Peyer's patch (tissue), 4 donors: Measurements from ENCODE around the gene ARMH3. TPM values are rescaled to one million over a fixed set of nuclear protein-coding genes. Genes with fewer than 3 reads are reported as not detected.

ENCODE experiments used
- DNase-seq, 3 donors: peaks; one replicate each; pipeline ENCODE4 v3.0.0-alpha.2; 2017 to 2019
- H3K27ac ChIP-seq, 4 donors: fragments of 200-600 bp; sonication (generic); one replicate each; pipeline ENCODE4 v1.5.1; 2016 to 2019
- H3K27me3 ChIP-seq, 2 donors: fragments of 200-600 bp; sonication (generic); one replicate each; pipeline ENCODE4 v1.5.1; 2019
- H3K36me3 ChIP-seq, 3 donors: fragments of 200-600 bp; sonication (generic); one replicate each; pipeline ENCODE4 v1.5.1; 2016 to 2019
- H3K4me1 ChIP-seq, 4 donors: fragments of 200-600 bp; sonication (generic); one replicate each; pipeline ENCODE4 v1.5.1; 2016 to 2019
- H3K4me3 ChIP-seq, 4 donors: fragments of 200-600 bp; sonication (generic); 1 replicate in 3 of 4; 2 replicates in 1 of 4; pipeline ENCODE4 v1.5.1; 2016 to 2019; ENCODE audit warnings: mild to moderate bottlenecking in 1 of 4
- H3K9me3 ChIP-seq, 4 donors: fragments of 200-600 bp; sonication (generic); one replicate each; pipeline ENCODE4 v1.5.1; 2016 to 2019; ENCODE audit warnings: mild to moderate bottlenecking in 1 of 4
- CTCF ChIP-seq, 6 experiments: fragments of 450-650 bp in 4 of 6; fragments of 200-600 bp in 2 of 6; sonication (generic) in 1 of 6; IDR thresholded peaks; one replicate each; pipeline ENCODE4 v1.5.1; 2017 to 2019; ENCODE audit warnings: antibody characterized with exemption in 6 of 6, mild to moderate bottlenecking in 3 of 6, moderate library complexity in 1 of 6
- POLR2A ChIP-seq, 2 donors: fragments of 450-650 bp; IDR thresholded peaks; one replicate each; pipeline ENCODE4 v1.5.1; 2017; ENCODE audit warnings: antibody characterized with exemption in 2 of 2, mild to moderate bottlenecking in 2 of 2, moderate library complexity in 2 of 2
- total RNA-seq, 4 donors: library from RNA; depleted of rRNA; stranded (reverse); fragments of >200 nt; gene quantifications; one replicate each; pipeline ENCODE4 v1.1.0, GENCODE V29; 2016

Gene ARMH3
- total RNA-seq, 4 donors from 2014 or later = 15.8 to 29.2 (median 23.0) TPM

- DNase-seq = no peak
- Histone ChIP-seq H3K36me3 (peaks cover 0 to 11% (median 0%) of the 10 kb centered on the region in 3 donors), H3K27ac (no peak overlapping the region), H3K4me1 (no peaks in the 10 kb centered on the region), H3K4me3 (no peak overlapping the region), H3K9me3 (no peaks in the 10 kb centered on the region), H3K27me3 (no peaks in the 10 kb centered on the region)
- no peak for TF ChIP-seq CTCF (IDR thresholded peaks at IDR 0.05)
- TF ChIP-seq POLR2A (IDR thresholded peaks at IDR 0.05) = no peak
Measured at GRCh38 chr10:101905251-101905650, 150.7 kb downstream of the ARMH3 start.

DNA sequence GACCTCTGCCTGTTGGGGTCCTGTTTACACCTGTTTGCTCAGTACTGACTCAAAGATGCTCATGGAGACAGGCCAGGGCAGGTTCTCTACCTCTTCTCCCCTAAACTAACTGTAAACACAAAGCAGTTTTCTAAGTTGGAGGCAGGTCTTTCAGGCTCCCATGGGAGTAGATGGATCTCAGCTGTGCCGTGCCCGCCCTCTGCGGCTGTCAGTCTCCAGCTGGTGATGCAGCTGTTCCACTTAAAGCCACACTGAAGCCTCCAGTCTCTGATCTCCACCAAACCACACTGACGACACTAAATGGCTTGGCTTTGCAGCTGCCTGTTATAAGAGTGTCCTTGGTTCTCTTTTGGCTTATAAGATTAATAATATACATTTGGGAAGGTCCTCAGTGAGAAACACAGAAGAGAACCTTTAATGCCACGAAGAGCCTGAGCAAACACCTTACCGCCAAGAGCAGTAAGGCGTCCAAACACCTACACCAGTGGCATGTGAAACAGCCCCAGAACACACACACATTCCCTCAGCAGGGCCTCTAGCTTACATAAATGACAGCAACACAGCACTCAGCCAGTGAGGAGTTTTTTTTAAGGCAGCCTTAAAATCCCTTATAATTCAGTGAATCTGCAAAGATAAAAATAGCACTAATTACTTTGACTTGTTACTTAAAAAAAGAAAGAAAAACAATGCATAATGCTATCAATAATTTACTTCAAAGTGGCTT lies 152.0 kb downstream of the ARMH3 start:
- Histone ChIP-seq H3K36me3 (peaks cover 0 to 11% (median 0%) of the 10 kb centered on the region in 3 donors), H3K9me3 (no peaks in the 10 kb centered on the region), H3K4me3 (no peak overlapping the region), H3K27ac (no peak overlapping the region), H3K27me3 (no peaks in the 10 kb centered on the region), H3K4me1 (no peaks in the 10 kb centered on the region)
- peak in 2 of 3 donors; percentile 57 to 73 for DNase-seq
- TF ChIP-seq POLR2A (IDR thresholded peaks at IDR 0.05) (no peak), CTCF (IDR thresholded peaks at IDR 0.05) (no peak)

- DNase-seq = no peak
- Histone ChIP-seq H3K4me3 (no peak overlapping the region), H3K27ac (no peak overlapping the region), H3K36me3 (peaks cover 0 to 11% (median 0%) of the 10 kb centered on the region in 3 donors), H3K27me3 (no peaks in the 10 kb centered on the region), H3K4me1 (peaks cover 0 to 3% (median 0%) of the 10 kb centered on the region in 4 donors), H3K9me3 (no peaks in the 10 kb centered on the region)
- TF ChIP-seq CTCF (IDR thresholded peaks at IDR 0.05) (no peak), POLR2A (IDR thresholded peaks at IDR 0.05) (no peak)
Measured at GRCh38 chr10:101902820-101903145, 153.2 kb downstream of the ARMH3 start.

DNA sequence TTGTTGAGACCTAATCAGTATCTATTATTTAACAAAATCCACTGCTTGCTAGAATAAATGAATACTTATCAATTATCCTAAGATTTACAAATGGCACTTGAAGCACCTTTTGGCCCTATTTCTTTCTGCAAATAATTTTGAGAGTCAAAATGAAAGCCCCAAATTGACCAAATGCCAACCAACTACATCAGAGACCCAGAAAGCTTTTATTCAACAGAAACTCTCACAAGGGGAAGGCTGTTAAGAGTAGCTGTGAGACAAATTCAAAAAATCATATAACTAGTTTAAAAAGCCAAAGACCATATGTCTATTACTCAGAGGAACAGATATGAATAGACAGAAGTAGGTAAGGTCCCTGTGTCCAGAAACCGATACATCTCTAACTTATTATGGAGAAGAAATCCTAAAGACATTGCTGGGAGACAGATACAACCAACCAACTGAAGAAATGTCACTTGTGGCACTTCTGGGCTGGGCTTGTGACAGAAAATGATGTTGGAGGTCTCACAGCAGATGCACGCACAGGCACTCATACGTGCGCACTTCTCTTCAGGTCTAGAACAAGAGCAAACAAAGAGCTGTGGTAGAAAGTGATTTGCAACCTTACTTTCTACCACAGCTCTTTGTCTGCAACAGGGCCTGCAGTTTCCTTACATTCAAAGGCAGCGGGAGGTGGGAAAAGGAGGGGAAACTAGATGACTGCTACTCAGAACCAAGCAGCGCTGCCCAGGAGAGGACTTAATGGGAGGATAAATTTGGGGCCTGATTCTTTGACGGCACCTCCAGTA lies 153.7 kb downstream of the ARMH3 start:
- H3K36me3 ChIP-seq = peaks cover 0 to 11% (median 0%) of the 10 kb centered on the region in 3 donors
- H3K9me3 ChIP-seq = no peaks in the 10 kb centered on the region
- no peak overlapping the region for H3K27ac ChIP-seq
- peaks cover 0 to 6% (median 0%) of the 10 kb centered on the region in 4 donors for H3K4me1 ChIP-seq
- TF ChIP-seq CTCF (IDR thresholded peaks at IDR 0.05) (no peak), POLR2A (IDR thresholded peaks at IDR 0.05) (no peak)
- no peak for DNase-seq
- no peak overlapping the region for H3K4me3 ChIP-seq
- no peaks in the 10 kb centered on the region for H3K27me3 ChIP-seq

DNA sequence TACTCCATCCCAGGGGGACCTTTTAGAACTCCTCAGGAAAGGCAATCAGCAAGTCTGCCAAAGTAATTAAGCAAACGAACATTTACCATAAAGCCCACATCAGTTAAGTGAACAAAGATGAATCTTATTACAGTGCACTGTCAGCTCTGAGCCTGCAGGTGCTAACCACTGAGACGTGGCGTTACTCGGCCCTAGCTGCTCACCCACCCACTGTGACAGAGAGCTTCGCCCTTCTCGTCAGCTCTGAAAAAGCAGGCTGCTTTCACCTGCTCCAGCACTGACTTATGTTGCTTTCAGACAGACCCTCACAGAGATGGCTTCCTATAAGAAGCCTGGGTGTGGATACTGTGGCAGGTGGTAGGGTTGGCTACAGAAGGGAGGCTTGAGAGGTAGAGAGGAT lies 154.6 kb downstream of the ARMH3 start:
- H3K27me3 ChIP-seq = no peaks in the 10 kb centered on the region
- H3K4me3 ChIP-seq = no peak overlapping the region
- DNase-seq = peak in 2 of 3 donors; percentile 43 to 70
- H3K36me3 ChIP-seq = peaks cover 0 to 11% (median 0%) of the 10 kb centered on the region in 3 donors
- TF ChIP-seq POLR2A (IDR thresholded peaks at IDR 0.05) (no peak), CTCF (IDR thresholded peaks at IDR 0.05) (peak in 1 of 6 experiments; percentile 17)
- peak overlapping the region in 1 of 4 donors; percentile 47 for H3K27ac ChIP-seq
- H3K4me1 ChIP-seq = peaks cover 0 to 6% (median 0%) of the 10 kb centered on the region in 4 donors
- no peaks in the 10 kb centered on the region for H3K9me3 ChIP-seq
